ENCODE data around the gene BCL2L1. TPM values are rescaled to one million over a fixed set of nuclear protein-coding genes. Genes with fewer than 3 reads are reported as not detected.
A peak's percentile ranks its signal among the peaks of the same experiment; 100 is the strongest.

BCL2L1 gene
- total and polyA plus RNA-seq, 2 donors (not counting 3 experiments of a cell fraction or from before 2014, with no cell fraction given) = 78.0 to 101 TPM

GRCh38 chr20:31661625-31662371, 60.9 kb downstream of the BCL2L1 start:
- POLR2A ChIA-PET = interaction anchor here (0.8 to 1.8 kb wide), 6 partner anchors 13 to 77 kb away, joined by 3 to 20 read pairs (median 4); partner anchors contain the start of gene BCL2L1
- peaks cover 4% of the 10 kb centered on the region for H3K79me2 ChIP-seq (ENCODE audit: control insufficient read depth, insufficient read depth, low read length)
- DNase-seq (ENCODE audit: low read depth, low spot score) (peak; percentile 75), FAIRE-seq (peak; percentile 50)
- no peaks in the 10 kb centered on the region for H3K27me3 ChIP-seq (ENCODE audit: control insufficient read depth in 2 of 2, insufficient read depth in 2 of 2, low read length in 2 of 2)
- H3K9ac ChIP-seq (replicated peaks; ENCODE audit: extremely low read depth, insufficient read depth, low read length) = peak overlapping the region; percentile 21
- no peak overlapping the region for H3K4me3 ChIP-seq (replicated peaks in 1 of 3; ENCODE audit: insufficient read depth in 1 of 3, low read depth in 1 of 3, low read length in 3 of 3)
- TSS peak; percentile 97 for BruUV-seq (replicated peaks)
- intact Hi-C loops (cut with micrococcal nuclease) = loop anchor here (1.0 to 2.0 kb wide), 5 partner anchors 14 to 62 kb away; no protein-coding TSS in a partner anchor
- no peaks in the 10 kb centered on the region for H4K20me1 ChIP-seq (replicated peaks; ENCODE audit: control insufficient read depth, extremely low read depth, insufficient read depth, low read length)
- peak overlapping the region; percentile 67 for H2AFZ ChIP-seq (ENCODE audit: low read depth, low read length)
- peaks cover 8% of the 10 kb centered on the region for H3K4me1 ChIP-seq (ENCODE audit: control insufficient read depth, extremely low read depth, insufficient read depth, low read length)
- TF ChIP-seq POLR2A (IDR thresholded peaks at IDR 0.05; ENCODE audit: low read depth, low read length) = peak; percentile 80
- TF ChIP-seq CTCF (IDR thresholded peaks at IDR 0.05; ENCODE audit: extremely low read depth in 1 of 2, insufficient read depth in 1 of 2, low read depth in 1 of 2, low read length in 2 of 2) = peak; percentile 57 to 86
- TF ChIP-seq MYC (IDR thresholded peaks at IDR 0.05; ENCODE audit: low read depth, low read length) = no peak
- peak; percentile 77 for TF ChIP-seq POLR2AphosphoS5 (IDR thresholded peaks at IDR 0.05; ENCODE audit: insufficient read depth, low read depth, low read length)
- H3K4me2 ChIP-seq (ENCODE audit: insufficient read depth, low read length) = peak overlapping the region; percentile 37
- dilution Hi-C loops (cut with MboI; ENCODE audit: extremely low pct_ligation_motif_present, low sequenced_read_pairs) = no loop called here
- no peaks in the 10 kb centered on the region for H3K9me3 ChIP-seq (replicated peaks; ENCODE audit: control insufficient read depth, insufficient read depth, low read length)
- no peaks in the 10 kb centered on the region for H3K9me1 ChIP-seq (replicated peaks; ENCODE audit: control insufficient read depth, extremely low read depth, insufficient read depth, low read length)
- H3K27ac ChIP-seq (ENCODE audit: insufficient read depth, low read depth, low read length) = peak overlapping the region; percentile 18
- CTCF ChIA-PET = interaction anchor here (0.7 to 10.4 kb wide), 32 partner anchors 8 to 101 kb away, joined by 3 to 658 read pairs (median 9); partner anchors contain the start of genes BCL2L1 and TPX2
- peaks cover 4 to 19% of the 10 kb centered on the region in 2 experiments for H3K36me3 ChIP-seq (ENCODE audit: control insufficient read depth in 2 of 2, extremely low read depth in 1 of 2, insufficient read depth in 2 of 2, low read length in 2 of 2)

GRCh38 chr20:31654534-31654933, 68.1 kb downstream of the BCL2L1 start:
- Histone ChIP-seq H3K4me2 (ENCODE audit: insufficient read depth, low read length) (no peak overlapping the region), H3K4me3 (replicated peaks in 1 of 3; ENCODE audit: insufficient read depth in 1 of 3, low read depth in 1 of 3, low read length in 3 of 3) (no peak overlapping the region), H3K27me3 (ENCODE audit: control insufficient read depth in 2 of 2, insufficient read depth in 2 of 2, low read length in 2 of 2) (peaks cover 0 to 1% of the 10 kb centered on the region in 2 experiments), H3K4me1 (ENCODE audit: control insufficient read depth, extremely low read depth, insufficient read depth, low read length) (no peaks in the 10 kb centered on the region), H3K79me2 (ENCODE audit: control insufficient read depth, insufficient read depth, low read length) (no peaks in the 10 kb centered on the region), H3K9me1 (replicated peaks; ENCODE audit: control insufficient read depth, extremely low read depth, insufficient read depth, low read length) (no peaks in the 10 kb centered on the region), H4K20me1 (replicated peaks; ENCODE audit: control insufficient read depth, extremely low read depth, insufficient read depth, low read length) (no peaks in the 10 kb centered on the region), H3K9ac (replicated peaks; ENCODE audit: extremely low read depth, insufficient read depth, low read length) (no peak overlapping the region), H3K27ac (ENCODE audit: insufficient read depth, low read depth, low read length) (no peak overlapping the region), H3K9me3 (replicated peaks; ENCODE audit: control insufficient read depth, insufficient read depth, low read length) (no peaks in the 10 kb centered on the region), H3K36me3 (ENCODE audit: control insufficient read depth in 2 of 2, extremely low read depth in 1 of 2, insufficient read depth in 2 of 2, low read length in 2 of 2) (no peaks in the 10 kb centered on the region), H2AFZ (ENCODE audit: low read depth, low read length) (no peak overlapping the region)
- no TSS peak for BruUV-seq (replicated peaks)
- intact Hi-C loops (cut with micrococcal nuclease) (no loop called here), dilution Hi-C loops (cut with MboI; ENCODE audit: extremely low pct_ligation_motif_present, low sequenced_read_pairs) (no loop called here)
- FAIRE-seq = no peak
- TF ChIP-seq POLR2A (IDR thresholded peaks at IDR 0.05; ENCODE audit: low read depth, low read length) (no peak), MYC (IDR thresholded peaks at IDR 0.05; ENCODE audit: low read depth, low read length) (no peak), CTCF (IDR thresholded peaks at IDR 0.05; ENCODE audit: extremely low read depth in 1 of 2, insufficient read depth in 1 of 2, low read depth in 1 of 2, low read length in 2 of 2) (no peak), MAX (IDR thresholded peaks at IDR 0.05; ENCODE audit: insufficient read depth, insufficient read length) (no peak), JUN (IDR thresholded peaks at IDR 0.05; ENCODE audit: borderline replicate concordance, insufficient read depth, insufficient read length, low read depth) (no peak), EZH2 (IDR thresholded peaks at IDR 0.05; ENCODE audit: borderline replicate concordance, low read depth, low read length, severe bottlenecking) (no peak), FOS (IDR thresholded peaks at IDR 0.05; ENCODE audit: borderline replicate concordance, insufficient read depth, low read length) (no peak), POLR2AphosphoS5 (IDR thresholded peaks at IDR 0.05; ENCODE audit: insufficient read depth, low read depth, low read length) (no peak), GATA2 (IDR thresholded peaks at IDR 0.05; ENCODE audit: insufficient read depth, insufficient read length, low read depth, low read length) (no peak)
- no peak for DNase-seq (ENCODE audit: low read depth, low spot score)
- ChIA-PET CTCF (interaction anchor here (1.1 to 8.9 kb wide), 3 partner anchors 20 to 69 kb away, joined by 3 to 73 read pairs (median 50); partner anchors contain the start of gene BCL2L1), POLR2A (no interaction called here)

All from endothelial cell of umbilical vein (primary cell).